HG03066 (cell line): ENCODE data around the gene TAP2.

Experiments
- ATAC-seq: cut with Tn5 transposase; IDR thresholded peaks from one replicate; pipeline ENCODE4 v1.9.1; 2021; ENCODE audit warnings: low read depth; ENCODE audit not compliant: unreplicated experiment

The TAP2 gene

DNA sequence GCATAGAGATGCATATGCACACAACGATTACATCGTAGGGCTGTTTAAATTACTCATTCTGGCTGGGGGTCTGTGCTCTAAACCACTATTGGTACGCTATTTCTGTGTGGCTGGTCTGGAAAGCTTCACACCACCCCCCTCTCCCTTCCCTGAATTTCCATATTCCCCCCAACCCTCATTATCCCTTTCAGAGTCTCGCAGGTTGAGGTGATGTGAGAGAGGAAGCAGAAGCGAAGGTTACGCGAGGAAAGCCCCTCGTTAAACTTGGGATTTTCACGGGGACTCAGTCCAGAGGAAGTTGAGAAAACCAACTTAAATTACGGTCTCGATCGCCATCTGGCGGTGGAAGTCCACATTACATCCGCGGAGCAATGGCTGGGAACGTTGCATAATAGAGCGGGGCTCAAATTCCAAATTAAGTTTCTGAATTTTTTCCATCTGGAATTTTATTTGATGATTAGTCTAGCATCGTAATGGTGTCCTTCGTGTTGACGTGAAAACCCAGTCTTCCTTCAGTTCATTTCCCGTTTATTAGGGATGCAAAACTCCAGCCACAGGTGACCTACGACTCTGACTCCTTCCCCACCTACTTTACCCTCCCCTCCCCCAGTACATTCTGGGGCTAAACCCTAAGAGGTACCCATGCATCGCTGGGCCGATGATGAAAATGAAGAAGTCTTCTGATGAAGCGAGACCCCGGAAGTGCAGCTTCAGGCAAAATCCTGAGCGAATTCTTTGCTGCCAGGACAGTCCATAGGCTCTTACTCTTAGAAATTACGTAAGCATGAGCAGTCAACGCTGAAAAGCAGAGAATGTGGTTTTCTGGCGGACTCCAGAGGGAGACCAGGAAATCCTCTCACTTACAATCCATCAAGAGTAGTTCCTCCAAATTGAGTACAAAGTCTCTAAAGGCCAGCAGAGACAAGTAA, 41.4 kb downstream of the TAP2 start:
- no peak for ATAC-seq

DNA sequence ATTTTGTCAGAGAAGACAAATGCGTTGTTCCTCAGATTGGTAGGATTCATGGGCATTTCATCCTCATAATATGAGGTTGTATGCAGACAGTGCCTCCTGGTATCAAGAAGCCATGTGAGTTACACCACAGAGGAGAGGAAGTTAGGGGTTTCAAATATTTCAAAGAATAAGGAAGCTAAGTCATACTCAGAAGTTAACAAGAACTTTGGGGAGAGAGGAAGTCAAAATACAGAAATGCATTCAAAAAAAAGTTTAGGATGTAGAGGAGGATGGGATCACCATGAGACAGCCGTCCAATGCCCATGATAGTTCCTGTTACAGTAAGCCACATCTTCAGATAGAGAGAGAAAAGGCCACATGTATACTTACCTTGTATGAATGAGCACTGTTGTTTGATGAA, 44.0 kb downstream of the TAP2 start:
- ATAC-seq = no peak

DNA sequence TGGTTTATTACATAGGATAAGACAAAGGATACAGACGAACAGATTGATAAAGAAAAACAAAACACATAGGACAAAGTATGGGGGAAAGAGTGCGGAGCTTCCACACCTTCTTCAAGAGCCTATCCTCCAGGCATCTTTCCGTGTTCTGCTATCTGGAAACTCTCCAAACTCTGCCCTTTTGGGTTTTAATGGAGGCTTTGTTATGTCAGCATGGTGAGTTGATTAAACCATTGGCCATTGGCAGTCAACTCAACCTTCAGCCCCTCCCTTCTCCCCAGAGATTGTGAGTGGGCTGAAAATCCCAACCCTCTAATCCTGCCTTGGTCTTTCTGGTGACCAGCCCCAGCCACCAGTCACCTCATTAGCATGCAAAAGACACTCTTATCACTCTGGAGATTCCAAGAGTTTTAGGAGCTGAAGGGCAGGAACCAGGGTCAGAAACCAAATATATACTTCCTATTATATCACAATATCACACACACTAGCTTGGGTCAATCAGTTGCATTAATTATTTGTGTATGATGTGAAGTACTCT, 45.6 kb downstream of the TAP2 start:
- no peak for ATAC-seq

GRCh38 chr6:32790306-32790705, 48.2 kb downstream of the TAP2 start:
- ATAC-seq = no peak
